Left ventricle myocardium superior (tissue), 1 donor: ENCODE measurements around the gene PITPNM3. TPM values are rescaled to one million over a fixed set of nuclear protein-coding genes. Genes with fewer than 3 reads are reported as not detected.
A peak's percentile ranks its signal among the peaks of the same experiment; 100 is the strongest.

Source experiments
- ATAC-seq: fragments of 200-7000 bp; cut with Tn5 transposase; one replicate; pipeline ENCODE4 v1.9.1; 2020; ENCODE audit warnings: mild to moderate bottlenecking, moderate library complexity
- DNase-seq: peaks from one replicate; pipeline ENCODE4 v3.0.0-alpha.2; 2020
- intact Hi-C: fragments of 100-400 bp; cut with micrococcal nuclease; formaldehyde crosslinking; loops from one replicate; pipeline ENCODE4 v1.11.0; 2022
- total RNA-seq: library from RNA; stranded (reverse); fragmentation: NEBNext Ultra II Directional; extraction: Animal tissue kit (Norgen Biotek cat#: 25700); gene quantifications from one replicate; pipeline ENCODE4 v1.2.1, GENCODE V29; 2021
- donor health status: DM: no; HTN: yes; CAD: no; lungs with severe emphysema.

PITPNM3 gene
- total RNA-seq, 1 donor from 2014 or later: 0.59 TPM

DNA sequence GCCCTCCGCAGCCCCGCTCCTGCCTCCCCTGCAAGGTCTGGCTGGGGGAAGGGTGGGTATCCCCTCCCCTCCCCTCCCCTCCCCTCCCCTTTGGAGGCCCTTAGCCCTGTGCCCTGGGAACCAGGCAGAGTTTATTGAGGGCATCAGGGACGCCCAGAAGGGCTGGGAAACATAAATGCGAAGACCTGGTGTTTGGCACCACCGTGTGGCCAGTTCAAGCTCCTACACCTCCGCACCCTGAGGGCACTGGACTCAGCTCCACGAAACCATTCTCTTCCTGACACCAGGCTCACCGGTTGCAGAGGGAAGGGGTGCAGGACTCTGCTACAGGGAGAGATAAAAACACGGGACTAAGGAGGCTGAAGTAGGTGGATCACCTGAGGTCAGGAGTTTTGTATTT is 120.4 kb downstream of the PITPNM3 start:
- peak; percentile 61 for DNase-seq
- intact Hi-C loops: loop anchor here (5.0 kb wide), 1 partner anchor 849 kb away; no protein-coding TSS in a partner anchor
- peak; percentile 86 for ATAC-seq

DNA sequence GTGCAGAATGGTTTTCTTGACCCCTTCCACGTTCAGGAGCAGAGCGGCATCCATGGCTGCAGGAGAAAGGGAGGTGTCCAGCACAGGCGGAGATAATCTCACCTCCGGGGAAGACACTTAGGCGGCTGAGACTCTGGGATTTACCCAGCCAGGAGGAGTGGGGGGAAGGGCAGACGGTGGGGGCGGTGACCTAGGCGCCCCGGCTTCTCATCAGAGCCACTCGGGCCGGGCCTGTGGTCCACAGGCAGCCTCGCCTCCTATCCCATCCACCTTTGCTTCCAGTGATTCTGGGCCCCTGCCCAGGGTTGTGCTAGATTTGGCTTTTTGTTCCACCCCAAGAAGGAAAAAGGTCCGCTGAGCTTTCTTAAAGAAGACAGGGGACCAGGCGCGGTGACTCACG is 121.3 kb downstream of the PITPNM3 start, which contains the start of gene AIPL1:
TSS of gene AIPL1 (minus strand) at position 71 of the 400 bp plus-strand sequence. CDS start at position 54, 17 bp downstream.
- no peak for DNase-seq
- intact Hi-C loops: loop anchor here (5.0 kb wide), 1 partner anchor 848 kb away; no protein-coding TSS in a partner anchor
- no peak for ATAC-seq

DNA sequence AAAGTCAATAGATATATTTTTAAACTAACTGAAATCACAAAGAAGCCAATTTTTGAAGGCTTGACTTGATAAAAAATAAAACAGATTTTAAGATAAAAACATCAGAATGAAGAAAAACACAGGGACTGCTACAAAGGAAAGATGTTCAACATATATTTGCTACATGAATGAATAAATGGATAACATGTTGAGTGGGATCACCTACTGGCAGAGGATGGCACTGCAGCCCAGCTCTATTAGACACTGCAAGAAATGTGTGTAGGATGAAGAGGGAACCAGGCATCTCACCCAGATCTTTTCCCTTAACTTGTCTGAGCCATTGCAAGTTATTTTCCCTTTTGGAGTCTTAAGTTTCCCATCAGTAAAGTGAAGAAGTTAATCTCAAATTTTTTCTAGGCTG is 125.6 kb downstream of the PITPNM3 start:
- ATAC-seq: no peak
- intact Hi-C loops: no loop called here
- no peak for DNase-seq

DNA sequence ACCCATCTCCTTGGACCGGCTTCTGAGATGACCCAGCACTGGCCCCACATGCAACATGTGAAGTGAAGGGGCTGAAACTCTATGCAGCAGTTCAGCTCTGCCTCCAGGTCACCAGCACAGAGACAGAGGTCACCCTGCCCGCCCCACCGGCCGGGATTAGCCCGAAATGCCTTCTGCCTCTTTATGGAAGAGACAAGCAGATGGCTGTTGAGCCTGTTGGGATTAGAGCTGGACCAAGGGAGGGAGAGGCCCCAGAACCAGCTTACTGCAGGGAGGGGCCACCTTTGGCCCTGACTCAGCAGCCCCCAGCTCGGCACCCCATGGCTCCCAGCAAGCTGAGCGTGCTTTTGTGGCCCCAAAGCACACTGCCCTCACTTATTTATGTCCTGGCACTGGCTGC is 127.1 kb downstream of the PITPNM3 start:
- intact Hi-C loops: no loop called here
- no peak for DNase-seq
- no peak for ATAC-seq

DNA sequence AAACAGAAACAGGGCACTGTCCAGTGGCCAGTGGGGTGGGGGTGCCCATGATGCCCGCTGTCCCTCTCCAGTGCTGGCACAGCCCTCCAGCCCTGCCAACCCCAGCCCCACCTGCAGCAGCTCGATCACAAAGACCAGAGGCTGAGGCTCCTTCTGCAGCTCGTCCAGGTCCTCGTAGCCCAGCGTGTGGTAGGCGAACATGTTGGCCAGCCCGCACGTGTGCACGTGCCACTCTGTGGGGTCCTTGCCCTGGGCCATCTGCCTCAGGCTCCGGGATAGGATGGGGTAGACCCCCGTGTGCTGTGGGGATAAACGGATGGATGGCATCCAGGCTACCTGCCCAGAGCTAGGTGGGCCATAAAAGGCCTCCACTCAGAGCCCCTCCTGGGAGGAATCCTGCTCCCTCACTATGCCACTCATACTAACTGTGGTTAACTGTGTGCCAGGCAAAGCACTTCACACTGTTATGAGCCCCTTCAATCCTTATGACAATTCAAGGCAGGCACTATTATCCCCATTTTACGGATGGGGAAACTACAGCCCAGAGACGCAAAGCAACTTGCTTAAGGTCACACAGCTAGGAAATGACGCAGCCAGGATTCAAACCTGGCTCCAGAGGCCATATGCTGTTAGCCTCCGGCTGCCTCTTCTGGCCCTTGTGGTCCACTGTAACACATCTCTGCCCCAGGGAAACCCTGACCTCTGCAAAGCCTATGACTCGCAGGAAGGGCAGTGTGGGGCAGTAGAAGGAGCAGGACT is 128.0 kb downstream of the PITPNM3 start:
- DNase-seq (no peak), ATAC-seq (no peak)
- intact Hi-C loops: no loop called here

DNA sequence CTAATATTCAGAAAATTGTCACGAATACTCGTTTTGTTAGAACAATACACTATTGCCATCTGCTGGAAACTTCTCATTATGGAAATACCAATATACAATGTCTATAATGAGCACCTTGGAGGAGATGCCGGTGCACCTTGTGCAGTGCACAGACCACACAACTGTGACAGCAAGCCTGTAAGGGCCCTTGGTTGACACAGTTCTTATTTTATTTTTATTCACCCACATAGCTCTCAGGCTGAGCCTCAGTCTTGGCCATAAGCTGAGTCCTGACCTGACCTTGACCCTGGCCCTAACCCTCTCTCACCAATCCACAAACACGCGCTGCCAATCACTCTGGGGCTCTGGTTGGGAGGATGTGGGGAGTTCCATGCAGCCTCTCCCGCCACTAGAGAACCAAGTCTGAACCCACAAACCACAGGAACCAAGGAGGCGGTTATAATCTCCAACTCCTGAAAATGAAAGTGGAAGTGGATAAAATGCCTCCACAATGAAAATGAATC is 129.0 kb downstream of the PITPNM3 start:
- no peak for ATAC-seq
- intact Hi-C loops: no loop called here
- DNase-seq: no peak

DNA sequence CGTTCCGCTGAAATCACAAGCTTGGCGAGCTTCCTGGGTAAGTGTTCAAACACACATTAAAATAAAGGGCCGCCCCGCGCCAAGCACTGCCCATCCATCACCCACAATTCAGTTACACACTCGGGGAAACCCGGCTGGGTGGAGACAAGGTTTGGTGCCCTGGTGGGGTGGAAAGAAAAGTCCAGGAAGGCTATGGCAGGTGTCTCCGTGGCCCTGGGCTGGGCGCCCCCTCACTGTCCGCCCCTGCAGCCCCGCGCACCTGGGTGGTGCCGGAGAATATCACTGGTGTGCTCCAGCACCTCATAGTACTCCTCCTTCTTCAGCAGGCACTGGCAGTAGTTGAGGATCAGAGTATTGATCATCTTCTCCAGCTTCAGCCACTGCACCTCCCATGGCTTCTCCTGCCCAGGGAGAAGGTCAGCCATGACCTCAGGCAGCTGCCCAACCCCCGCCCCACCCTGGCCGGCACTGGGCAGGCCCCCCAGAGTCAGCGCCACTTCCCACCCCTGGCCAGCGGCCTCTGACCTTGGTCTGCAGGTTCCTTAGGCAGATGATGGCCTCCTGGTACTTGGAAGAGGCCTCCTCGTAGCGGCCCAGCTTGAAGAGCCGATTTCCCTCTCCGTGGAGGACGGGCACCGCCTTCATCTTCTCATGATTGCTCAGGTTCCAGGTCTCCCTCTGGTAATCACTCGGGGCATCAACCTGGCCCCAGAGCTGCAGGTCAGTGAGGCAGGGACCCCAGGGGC is 129.8 kb downstream of the PITPNM3 start:
- ATAC-seq (no peak), DNase-seq (no peak)
- intact Hi-C loops: no loop called here

DNA sequence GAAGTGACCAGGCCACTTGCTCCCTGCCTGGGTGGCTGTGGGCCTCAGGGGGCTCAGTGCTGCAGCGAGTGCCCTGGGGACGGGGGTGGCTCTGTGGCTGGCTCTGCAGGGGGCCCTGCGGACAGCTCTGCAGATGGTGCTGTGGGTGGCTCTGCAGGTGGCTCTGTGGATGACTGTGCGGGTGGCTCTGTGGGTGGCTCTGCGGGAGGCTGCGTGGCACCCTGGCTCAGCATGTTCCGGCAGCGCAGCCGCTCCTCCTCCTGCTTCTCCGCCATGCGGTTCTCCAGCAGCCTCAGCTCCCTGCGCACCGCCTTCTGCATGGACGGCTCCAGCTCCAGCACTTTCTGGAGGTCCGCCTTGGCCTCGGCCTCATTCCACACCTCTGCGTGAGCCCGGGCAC is 130.9 kb downstream of the PITPNM3 start:
- intact Hi-C loops: no loop called here
- DNase-seq (no peak), ATAC-seq (no peak)

DNA sequence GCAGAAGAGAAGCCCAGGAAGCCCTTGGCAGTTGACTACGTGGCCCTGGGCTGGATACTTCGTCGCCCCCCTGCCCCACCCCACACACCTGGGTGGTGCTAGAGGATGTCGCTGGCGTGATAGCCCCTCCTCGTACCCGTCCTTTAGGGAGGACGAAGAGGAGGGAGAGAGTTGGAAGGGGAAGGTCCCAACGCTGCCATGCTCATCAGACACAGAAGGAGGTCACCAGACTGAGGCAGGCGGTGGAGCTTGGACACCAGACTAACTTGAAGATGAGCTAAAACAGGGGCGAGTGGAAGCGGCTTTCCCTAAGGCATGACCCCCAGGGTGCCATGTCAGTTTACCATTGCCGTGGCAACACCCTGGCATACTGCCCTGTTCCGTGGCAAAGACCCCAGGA is 132.4 kb downstream of the PITPNM3 start:
- intact Hi-C loops: loop anchor here (5.0 kb wide), 1 partner anchor 837 kb away; no protein-coding TSS in a partner anchor
- ATAC-seq (no peak), DNase-seq (no peak)

DNA sequence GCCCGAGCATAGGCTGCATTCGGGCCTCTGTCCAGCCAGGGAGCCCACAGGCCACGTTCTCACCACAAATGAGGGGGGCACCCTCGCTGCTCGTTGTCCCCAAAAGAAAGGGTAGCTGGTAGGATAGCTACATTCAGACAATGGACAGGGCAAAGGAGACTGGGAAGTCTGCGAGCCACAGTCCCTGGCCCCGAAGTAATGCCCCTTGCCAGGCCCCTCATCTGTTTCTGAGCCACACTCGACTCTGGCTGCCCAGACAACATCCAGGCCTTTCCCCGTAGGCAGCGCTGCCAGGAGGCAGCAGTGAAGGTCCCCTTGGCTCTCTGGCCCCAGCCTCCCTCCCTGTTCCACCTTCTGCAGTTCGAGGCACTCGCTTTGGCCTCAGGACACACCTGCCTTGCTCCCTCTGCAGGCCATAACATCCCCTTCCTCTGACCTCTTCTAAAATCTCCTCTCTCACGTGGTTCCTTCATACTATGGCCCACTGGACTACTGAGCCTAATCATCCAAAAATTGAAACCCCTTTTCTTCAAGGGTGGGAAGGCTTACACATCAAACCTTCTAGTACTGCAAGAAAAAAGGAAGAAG is 133.6 kb downstream of the PITPNM3 start:
- ATAC-seq (no peak), DNase-seq (no peak)

DNA sequence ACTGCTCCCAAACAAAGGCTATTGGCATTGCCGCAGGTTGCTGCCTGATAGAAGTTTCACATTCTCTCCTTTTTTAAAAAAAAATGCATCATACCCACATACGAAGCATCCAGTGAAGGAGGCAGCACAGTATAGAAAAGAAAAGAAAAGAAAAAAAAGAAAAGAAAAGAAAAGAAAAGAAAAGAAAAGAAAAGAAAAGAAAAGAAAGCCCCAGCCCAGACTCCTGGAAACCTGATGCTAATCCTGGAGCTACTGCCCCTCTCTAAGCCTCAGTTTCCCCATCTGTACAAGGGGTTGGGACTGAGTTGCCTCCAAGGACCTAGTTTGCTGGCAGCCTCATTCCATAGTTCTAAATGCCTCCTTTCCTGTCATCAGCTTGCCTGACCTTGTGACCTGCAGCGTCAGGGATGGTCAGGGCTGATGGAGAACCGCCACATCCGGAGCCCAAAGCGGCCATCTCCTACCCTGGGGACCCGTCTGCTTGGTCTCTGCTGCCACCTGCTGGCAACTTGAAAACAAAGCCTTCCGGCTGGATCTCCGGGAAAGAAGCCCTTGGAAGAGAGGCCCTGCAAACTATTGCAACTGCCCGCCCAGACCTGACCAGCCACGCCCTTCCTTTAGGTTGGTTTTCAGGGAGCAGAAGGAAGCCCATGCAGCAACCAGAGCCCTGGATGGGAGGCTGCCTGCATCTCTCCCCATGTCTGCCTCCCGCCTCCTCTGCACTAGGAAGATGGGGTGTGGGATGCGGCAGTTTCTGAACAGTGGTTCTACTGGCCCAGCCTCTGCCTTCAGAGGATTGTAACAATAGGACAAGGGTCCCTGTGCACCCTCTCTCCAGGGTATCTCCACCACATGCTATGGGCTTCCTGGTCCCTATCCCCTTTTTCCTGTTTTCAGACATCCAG is 134.4 kb downstream of the PITPNM3 start:
- peak; percentile 76 for DNase-seq
- intact Hi-C loops: loop anchor here (5.0 kb wide), 1 partner anchor 835 kb away; no protein-coding TSS in a partner anchor
- peak; percentile 87 for ATAC-seq

More for the DNA sequence above, 133.6 kb downstream of the PITPNM3 start:
- intact Hi-C loops: loop anchor here (5.0 kb wide), 1 partner anchor 835 kb away; no protein-coding TSS in a partner anchor

DNA sequence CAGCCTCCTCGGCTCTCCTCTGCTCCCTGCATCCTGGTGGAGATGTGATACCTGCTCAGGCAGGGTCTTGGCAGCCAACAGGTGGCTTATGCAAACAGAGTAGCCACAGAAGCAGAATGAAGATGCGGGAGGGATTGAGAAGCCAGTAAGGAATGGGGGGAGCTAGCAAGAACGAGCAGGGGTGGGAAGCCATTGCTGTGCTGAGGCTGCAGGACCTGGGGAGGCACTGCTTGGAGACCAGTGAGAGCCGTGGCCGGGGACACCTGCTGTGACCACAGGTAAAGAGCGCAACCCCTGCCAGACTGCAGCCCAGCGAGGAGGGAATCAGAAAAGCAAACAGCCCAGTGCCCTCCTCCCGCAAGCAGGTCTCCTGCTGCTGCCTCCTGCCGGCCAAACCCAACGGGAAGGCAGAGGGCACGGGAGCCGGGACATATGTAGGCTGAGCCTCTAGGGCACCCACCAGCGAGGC is 136.1 kb downstream of the PITPNM3 start:
- intact Hi-C loops: loop anchor here (5.0 kb wide), 1 partner anchor 833 kb away; no protein-coding TSS in a partner anchor
- ATAC-seq (no peak), DNase-seq (no peak)

DNA sequence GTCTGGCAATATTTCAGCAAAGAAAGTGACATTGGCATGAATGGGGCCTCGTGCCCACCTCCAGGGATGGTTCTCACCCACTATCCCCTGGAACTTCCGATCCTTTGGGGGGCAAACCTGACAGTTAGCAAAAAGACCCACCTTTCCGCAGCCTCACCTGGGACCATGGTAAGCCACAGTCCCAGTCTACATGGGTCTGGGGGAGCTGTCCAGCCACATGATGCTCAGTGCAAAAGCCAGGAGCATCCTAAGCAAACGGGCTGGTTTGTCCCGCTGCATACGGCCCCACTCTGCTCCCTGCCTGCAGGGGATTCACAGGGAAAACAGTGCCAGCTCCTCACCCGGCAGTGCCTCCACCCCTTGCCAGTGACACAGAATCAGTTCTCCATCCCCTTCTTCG is 140.7 kb downstream of the PITPNM3 start:
- intact Hi-C loops: no loop called here
- DNase-seq (no peak), ATAC-seq (no peak)

DNA sequence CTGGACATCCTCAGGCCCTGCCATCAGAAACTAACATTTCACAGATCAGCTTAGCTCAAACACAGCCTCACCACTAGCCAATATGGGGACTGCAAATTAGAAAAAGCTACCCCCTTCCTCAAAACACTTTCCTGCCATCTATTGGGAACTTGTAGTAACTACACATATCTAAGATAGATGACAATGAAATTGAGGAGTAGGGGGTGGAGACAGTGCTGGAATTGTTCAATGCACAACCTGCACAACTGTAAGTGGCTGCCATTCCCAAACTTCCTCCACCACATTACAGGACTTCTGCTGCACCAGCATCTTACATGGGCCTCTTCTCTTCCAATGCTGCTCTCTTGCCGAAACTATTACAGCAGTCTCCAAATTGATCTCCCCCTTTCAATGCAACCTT is 143.3 kb downstream of the PITPNM3 start:
- intact Hi-C loops: no loop called here
- no peak for ATAC-seq
- no peak for DNase-seq

DNA sequence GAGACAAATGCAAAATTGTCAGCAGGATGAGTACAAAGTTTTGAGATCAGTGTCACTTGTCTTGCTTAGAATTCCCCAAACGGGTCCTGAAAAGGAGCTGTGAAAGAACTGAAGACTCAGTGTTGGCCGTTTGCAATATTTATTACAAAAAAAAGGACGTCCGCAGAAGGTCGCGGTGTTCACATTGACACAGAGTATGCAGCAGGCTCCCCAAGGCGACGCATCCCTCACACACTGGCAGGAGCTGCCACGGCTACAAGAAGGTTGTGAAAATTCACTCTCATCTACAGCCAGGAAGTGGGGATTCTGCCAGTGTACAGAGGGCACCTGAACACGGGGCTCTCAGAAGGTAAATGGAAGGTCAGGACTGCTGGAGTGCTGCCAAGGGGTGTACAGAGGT is 147.6 kb downstream of the PITPNM3 start:
- intact Hi-C loops: no loop called here
- DNase-seq (no peak), ATAC-seq (no peak)

DNA sequence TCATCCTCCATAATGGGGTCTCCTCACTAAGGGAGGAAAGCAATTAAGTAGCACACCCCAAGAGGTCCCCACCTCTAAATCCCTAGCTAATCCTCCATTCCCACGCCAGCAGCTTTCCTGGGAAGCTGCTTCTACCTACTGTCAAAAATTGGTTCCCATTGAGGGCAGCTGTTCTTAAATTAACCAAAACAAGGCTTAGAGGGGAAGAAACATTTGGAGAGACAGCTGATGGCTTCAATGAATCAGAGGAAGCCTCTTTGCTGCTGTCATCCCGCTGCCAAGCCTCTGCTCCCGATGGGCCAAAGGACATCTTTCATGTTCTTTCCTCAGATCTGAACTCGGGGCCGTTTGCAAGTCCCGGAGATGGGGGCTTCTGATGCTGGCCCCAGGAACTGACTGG is 148.1 kb downstream of the PITPNM3 start:
- ATAC-seq (no peak), DNase-seq (no peak)
- intact Hi-C loops: no loop called here

DNA sequence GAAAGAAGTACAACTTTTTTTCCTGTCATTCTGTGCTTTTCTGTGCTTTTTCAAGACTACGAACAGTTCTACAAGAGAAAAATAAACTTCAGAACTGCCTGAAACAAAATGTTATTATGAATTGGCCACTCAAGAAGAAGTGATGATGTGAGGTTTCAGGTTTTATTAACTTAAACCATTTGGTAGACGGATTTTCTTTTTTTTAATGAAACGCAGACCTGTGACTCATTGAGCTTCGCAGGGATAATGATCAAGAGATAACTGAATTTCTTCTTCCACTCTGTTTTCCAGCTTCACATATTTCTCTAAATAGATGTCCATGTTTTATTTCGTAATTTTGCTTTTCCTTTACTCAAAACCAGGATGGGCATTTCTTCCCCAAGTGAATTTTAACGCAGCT is 154.1 kb downstream of the PITPNM3 start:
- ATAC-seq: no peak
- intact Hi-C loops: no loop called here
- DNase-seq: no peak
